ENCODE measurements around the gene NHERF2. TPM values are rescaled to one million over a fixed set of nuclear protein-coding genes. Genes with fewer than 3 reads are reported as not detected.

Gene NHERF2
- total and polyA plus RNA-seq, 9 of the 15 experiments (the other 6 are each of a cell fraction or from before 2014, with no cell fraction given), result 0.15 to 42.0 (median 12.5) TPM

GRCh38 chr16:1992704-1993317 is 33.9 kb upstream of the NHERF2 start (continued):
- TF ChIP-seq SNRNP70 (optimal IDR thresholded peaks at IDR 0.05; ENCODE audit: low read depth, low read length) (no peak), ZNF584 (CRISPR knock-in tag; IDR thresholded peaks at IDR 0.05; ENCODE audit: low read depth) (no peak), ZNF140 (CRISPR knock-in tag; IDR thresholded peaks at IDR 0.05) (no peak), MAFG (tag; conservative IDR thresholded peaks at IDR 0.05) (no peak), ZBTB43 (CRISPR knock-in tag; IDR thresholded peaks at IDR 0.05) (no peak), GATAD2B (IDR thresholded peaks at IDR 0.05; ENCODE audit: borderline replicate concordance) (no peak), ZNF445 (CRISPR knock-in tag; IDR thresholded peaks at IDR 0.05; ENCODE audit: low read depth) (no peak), ZNF561 (CRISPR knock-in tag; conservative IDR thresholded peaks at IDR 0.05) (no peak), RBBP5 (IDR thresholded peaks at IDR 0.05; ENCODE audit: borderline replicate concordance, insufficient read depth, low read length, poor library complexity, severe bottlenecking) (peak; percentile 37), SAP30 (IDR thresholded peaks at IDR 0.05; ENCODE audit: borderline replicate concordance, insufficient read depth, low read depth, low read length, poor library complexity, severe bottlenecking) (no peak), GTF2A2 (tag; IDR thresholded peaks at IDR 0.05) (no peak), RBM15 (IDR thresholded peaks at IDR 0.05; ENCODE audit: insufficient read depth, low read length) (no peak), TSHZ1 (CRISPR knock-in tag; IDR thresholded peaks at IDR 0.05) (no peak), ZNF431 (CRISPR knock-in tag; IDR thresholded peaks at IDR 0.05) (no peak), IFI16 (CRISPR knock-in tag; IDR thresholded peaks at IDR 0.05) (no peak), ZNF324 (CRISPR knock-in tag; IDR thresholded peaks at IDR 0.05) (no peak), ARNT (IDR thresholded peaks at IDR 0.05) (no peak), JUNB (CRISPR knock-in tag; conservative IDR thresholded peaks at IDR 0.05) (no peak), ZNF384 (IDR thresholded peaks at IDR 0.05; ENCODE audit: low read depth, low read length) (no peak)
- TF ChIP-seq, protein P1, sequence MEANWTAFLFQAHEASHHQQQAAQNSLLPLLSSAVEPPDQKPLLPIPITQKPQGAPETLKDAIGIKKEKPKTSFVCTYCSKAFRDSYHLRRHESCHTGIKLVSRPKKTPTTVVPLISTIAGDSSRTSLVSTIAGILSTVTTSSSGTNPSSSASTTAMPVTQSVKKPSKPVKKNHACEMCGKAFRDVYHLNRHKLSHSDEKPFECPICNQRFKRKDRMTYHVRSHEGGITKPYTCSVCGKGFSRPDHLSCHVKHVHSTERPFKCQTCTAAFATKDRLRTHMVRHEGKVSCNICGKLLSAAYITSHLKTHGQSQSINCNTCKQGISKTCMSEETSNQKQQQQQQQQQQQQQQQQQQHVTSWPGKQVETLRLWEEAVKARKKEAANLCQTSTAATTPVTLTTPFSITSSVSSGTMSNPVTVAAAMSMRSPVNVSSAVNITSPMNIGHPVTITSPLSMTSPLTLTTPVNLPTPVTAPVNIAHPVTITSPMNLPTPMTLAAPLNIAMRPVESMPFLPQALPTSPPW (CRISPR knock-in tag; IDR thresholded peaks at IDR 0.05), result peak; percentile 48; the same call in 1 of the 2 replicates
- TF ChIP-seq, protein P2, sequence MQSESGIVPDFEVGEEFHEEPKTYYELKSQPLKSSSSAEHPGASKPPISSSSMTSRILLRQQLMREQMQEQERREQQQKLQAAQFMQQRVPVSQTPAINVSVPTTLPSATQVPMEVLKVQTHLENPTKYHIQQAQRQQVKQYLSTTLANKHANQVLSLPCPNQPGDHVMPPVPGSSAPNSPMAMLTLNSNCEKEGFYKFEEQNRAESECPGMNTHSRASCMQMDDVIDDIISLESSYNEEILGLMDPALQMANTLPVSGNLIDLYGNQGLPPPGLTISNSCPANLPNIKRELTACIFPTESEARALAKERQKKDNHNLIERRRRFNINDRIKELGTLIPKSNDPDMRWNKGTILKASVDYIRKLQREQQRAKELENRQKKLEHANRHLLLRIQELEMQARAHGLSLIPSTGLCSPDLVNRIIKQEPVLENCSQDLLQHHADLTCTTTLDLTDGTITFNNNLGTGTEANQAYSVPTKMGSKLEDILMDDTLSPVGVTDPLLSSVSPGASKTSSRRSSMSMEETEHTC (IDR thresholded peaks at IDR 0.05), result no peak

All from K562 (cell line).